Astrocyte (in vitro differentiated cells and primary cell): ENCODE results near the gene BICC1. TPM values are rescaled to one million over a fixed set of nuclear protein-coding genes. Genes with fewer than 3 reads are reported as not detected.

Source experiments
- DNase-seq: peaks from one replicate; pipeline ENCODE4 v3.0.0-alpha.2; 2010; ENCODE audit warnings: low read depth
- FAIRE-seq: peaks from 2 replicates; lab custom pipeline; 2011; peaks lifted over from hg19 to GRCh38; lab: Jason Lieb, UNC
- H2AFZ ChIP-seq: 2 replicates; pipeline ENCODE4 v1.6.0; 2012; ENCODE audit warnings: low read depth, low read length, inconsistent platforms
- H3K27ac ChIP-seq: 2 replicates; pipeline ENCODE4 v1.5.1; 2011; ENCODE audit warnings: low read depth, low read length, inconsistent platforms
- H3K27me3 ChIP-seq: 2 replicates; pipeline ENCODE4 v1.6.0; 2011; ENCODE audit warnings: low read length, inconsistent platforms; ENCODE audit not compliant: insufficient read depth
- H3K36me3 ChIP-seq: 2 replicates; pipeline ENCODE4 v1.5.1; 2011; ENCODE audit warnings: low read length, inconsistent platforms; ENCODE audit not compliant: insufficient read depth
- H3K4me1 ChIP-seq: 2 replicates; pipeline ENCODE4 v1.5.1; 2011; ENCODE audit warnings: low read length, inconsistent platforms; ENCODE audit not compliant: insufficient read depth
- H3K4me2 ChIP-seq: 2 replicates; pipeline ENCODE4 v1.6.0; 2012; ENCODE audit warnings: low read length, inconsistent platforms
- H3K4me3 ChIP-seq: 2 replicates; pipeline ENCODE4 v1.5.1; 2011; ENCODE audit warnings: low read depth, mild to moderate bottlenecking, low read length, inconsistent platforms; ENCODE audit not compliant: insufficient read depth
- H3K79me2 ChIP-seq: 2 replicates; pipeline ENCODE4 v1.6.0; 2012; ENCODE audit warnings: mild to moderate bottlenecking, low read length, inconsistent platforms; ENCODE audit not compliant: insufficient read depth
- H3K9ac ChIP-seq: 2 replicates; pipeline ENCODE4 v1.6.0; 2012; ENCODE audit warnings: mild to moderate bottlenecking, low read length, inconsistent platforms
- H3K9me3 ChIP-seq: 2 replicates; pipeline ENCODE4 v1.5.1; 2012; ENCODE audit warnings: low read depth, mild to moderate bottlenecking, low read length, inconsistent platforms; ENCODE audit not compliant: insufficient read depth
- H4K20me1 ChIP-seq: 2 replicates; pipeline ENCODE4 v1.6.0; 2012; ENCODE audit warnings: low read length, inconsistent platforms; ENCODE audit not compliant: insufficient read depth
- H3K27ac Mint-ChIP-seq: one replicate; pipeline ENCODE4 v1.8.0; 2021; ENCODE audit warnings: mild to moderate bottlenecking, mixed read lengths; ENCODE audit not compliant: unreplicated experiment
- H3K27me3 Mint-ChIP-seq: one replicate; pipeline ENCODE4 v1.8.0; 2021; ENCODE audit warnings: low read depth, mixed read lengths; ENCODE audit not compliant: unreplicated experiment
- H3K36me3 Mint-ChIP-seq: one replicate; pipeline ENCODE4 v1.8.0; 2021; ENCODE audit warnings: low read depth, mixed read lengths; ENCODE audit not compliant: unreplicated experiment
- H3K4me1 Mint-ChIP-seq: one replicate; pipeline ENCODE4 v1.8.0; 2021; ENCODE audit warnings: low read depth, mixed read lengths; ENCODE audit not compliant: unreplicated experiment
- H3K4me3 Mint-ChIP-seq: one replicate; pipeline ENCODE4 v1.8.0; 2021; ENCODE audit warnings: mild to moderate bottlenecking, moderate library complexity, mixed read lengths; ENCODE audit not compliant: unreplicated experiment
- H3K9me3 Mint-ChIP-seq: one replicate; pipeline ENCODE4 v1.8.0; 2021; ENCODE audit warnings: mild to moderate bottlenecking, mixed read lengths; ENCODE audit not compliant: unreplicated experiment
- EZH2 ChIP-seq: IDR thresholded peaks from 2 replicates; pipeline ENCODE4 v1.6.1; 2012; ENCODE audit warnings: mild to moderate bottlenecking, low read length, inconsistent platforms; ENCODE audit not compliant: insufficient read depth
- total RNA-seq: library from RNA; stranded (reverse); gene quantifications from 2 replicates; pipeline ENCODE4 v1.2.1, GENCODE V29; 2021
- TF ChIP-seq, protein P1 (sequence below): IDR thresholded peaks from 2 replicates; pipeline ENCODE4 v1.5.1; 2011; ENCODE audit warnings: low read depth, mild to moderate bottlenecking, inconsistent platforms, low read length, moderate library complexity; ENCODE audit not compliant: insufficient read depth

The BICC1 gene
- total RNA-seq, 1 donor from 2014 or later, result 23.0 TPM

DNA sequence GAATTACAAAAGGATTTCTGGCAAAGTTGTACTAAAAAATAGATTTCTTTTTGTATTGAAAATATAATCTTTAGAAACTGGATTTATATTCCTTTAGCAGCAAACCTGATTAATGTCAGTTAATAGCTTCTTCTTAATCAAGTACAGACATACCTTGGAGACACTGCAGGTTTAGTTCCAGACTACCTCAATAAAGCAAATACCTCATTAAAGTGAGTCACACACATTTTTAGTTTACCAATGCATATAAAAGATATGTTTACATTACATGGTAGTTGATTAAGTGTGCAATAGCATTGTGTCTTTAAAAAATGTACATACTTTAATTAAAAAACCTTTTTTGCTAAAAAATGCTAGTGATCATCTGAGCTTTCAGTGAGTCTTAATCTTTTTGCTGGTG is 215.0 kb downstream of the BICC1 start:
- no peaks in the 10 kb centered on the region for H3K27me3 Mint-ChIP-seq
- H3K4me1 Mint-ChIP-seq, result peaks cover 12% of the 10 kb centered on the region
- Histone ChIP-seq H3K9ac (no peak overlapping the region), H3K4me2 (no peak overlapping the region), H3K27me3 (no peaks in the 10 kb centered on the region), H3K4me3 (no peak overlapping the region), H3K79me2 (peaks cover 29% of the 10 kb centered on the region), H3K9me3 (no peaks in the 10 kb centered on the region), H2AFZ (no peak overlapping the region), H3K4me1 (no peaks in the 10 kb centered on the region), H4K20me1 (peaks cover 19% of the 10 kb centered on the region), H3K27ac (no peak overlapping the region), H3K36me3 (no peaks in the 10 kb centered on the region)
- peaks cover 20% of the 10 kb centered on the region for H3K9me3 Mint-ChIP-seq
- H3K36me3 Mint-ChIP-seq, result peaks cover 21% of the 10 kb centered on the region
- no peak overlapping the region for H3K4me3 Mint-ChIP-seq
- no peak for DNase-seq
- H3K27ac Mint-ChIP-seq, result no peak overlapping the region
- FAIRE-seq, result no peak
- TF ChIP-seq, protein P1, sequence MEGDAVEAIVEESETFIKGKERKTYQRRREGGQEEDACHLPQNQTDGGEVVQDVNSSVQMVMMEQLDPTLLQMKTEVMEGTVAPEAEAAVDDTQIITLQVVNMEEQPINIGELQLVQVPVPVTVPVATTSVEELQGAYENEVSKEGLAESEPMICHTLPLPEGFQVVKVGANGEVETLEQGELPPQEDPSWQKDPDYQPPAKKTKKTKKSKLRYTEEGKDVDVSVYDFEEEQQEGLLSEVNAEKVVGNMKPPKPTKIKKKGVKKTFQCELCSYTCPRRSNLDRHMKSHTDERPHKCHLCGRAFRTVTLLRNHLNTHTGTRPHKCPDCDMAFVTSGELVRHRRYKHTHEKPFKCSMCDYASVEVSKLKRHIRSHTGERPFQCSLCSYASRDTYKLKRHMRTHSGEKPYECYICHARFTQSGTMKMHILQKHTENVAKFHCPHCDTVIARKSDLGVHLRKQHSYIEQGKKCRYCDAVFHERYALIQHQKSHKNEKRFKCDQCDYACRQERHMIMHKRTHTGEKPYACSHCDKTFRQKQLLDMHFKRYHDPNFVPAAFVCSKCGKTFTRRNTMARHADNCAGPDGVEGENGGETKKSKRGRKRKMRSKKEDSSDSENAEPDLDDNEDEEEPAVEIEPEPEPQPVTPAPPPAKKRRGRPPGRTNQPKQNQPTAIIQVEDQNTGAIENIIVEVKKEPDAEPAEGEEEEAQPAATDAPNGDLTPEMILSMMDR, result no peak
- no peak for TF ChIP-seq EZH2

DNA sequence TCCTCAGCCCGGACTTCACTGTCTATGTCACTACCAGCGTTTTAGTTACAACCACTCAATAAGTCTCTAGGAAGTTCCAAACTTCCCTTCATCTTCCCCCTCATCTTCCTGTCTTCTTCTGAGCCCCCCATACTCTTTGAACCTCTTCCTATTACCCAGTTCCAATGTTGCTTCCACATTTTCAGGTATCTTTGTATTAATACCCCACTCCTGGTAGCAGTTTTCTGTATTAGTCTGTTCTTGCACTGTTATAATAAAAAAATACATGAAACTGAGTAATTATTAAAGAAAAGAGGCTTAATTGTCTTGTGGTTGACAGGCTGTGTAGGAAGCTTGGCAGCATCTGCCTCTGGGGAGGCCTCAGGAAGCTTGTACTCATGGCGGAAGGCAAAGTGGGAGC is 218.6 kb downstream of the BICC1 start:
- Mint-ChIP-seq H3K27ac (no peak overlapping the region), H3K9me3 (peaks cover 20% of the 10 kb centered on the region), H3K4me1 (peaks cover 2% of the 10 kb centered on the region), H3K36me3 (peaks cover 21% of the 10 kb centered on the region), H3K4me3 (no peak overlapping the region), H3K27me3 (no peaks in the 10 kb centered on the region)
- H3K4me2 ChIP-seq, result no peak overlapping the region
- no peak overlapping the region for H3K9ac ChIP-seq
- FAIRE-seq, result no peak
- H3K9me3 ChIP-seq, result no peaks in the 10 kb centered on the region
- H4K20me1 ChIP-seq, result peaks cover 19% of the 10 kb centered on the region
- no peak overlapping the region for H2AFZ ChIP-seq
- TF ChIP-seq EZH2, result no peak
- TF ChIP-seq, protein P1, result no peak
- peaks cover 14% of the 10 kb centered on the region for H3K79me2 ChIP-seq
- peaks cover 8% of the 10 kb centered on the region for H3K4me1 ChIP-seq
- no peak overlapping the region for H3K4me3 ChIP-seq
- H3K36me3 ChIP-seq, result no peaks in the 10 kb centered on the region
- no peak overlapping the region for H3K27ac ChIP-seq
- DNase-seq, result no peak
- no peaks in the 10 kb centered on the region for H3K27me3 ChIP-seq

DNA sequence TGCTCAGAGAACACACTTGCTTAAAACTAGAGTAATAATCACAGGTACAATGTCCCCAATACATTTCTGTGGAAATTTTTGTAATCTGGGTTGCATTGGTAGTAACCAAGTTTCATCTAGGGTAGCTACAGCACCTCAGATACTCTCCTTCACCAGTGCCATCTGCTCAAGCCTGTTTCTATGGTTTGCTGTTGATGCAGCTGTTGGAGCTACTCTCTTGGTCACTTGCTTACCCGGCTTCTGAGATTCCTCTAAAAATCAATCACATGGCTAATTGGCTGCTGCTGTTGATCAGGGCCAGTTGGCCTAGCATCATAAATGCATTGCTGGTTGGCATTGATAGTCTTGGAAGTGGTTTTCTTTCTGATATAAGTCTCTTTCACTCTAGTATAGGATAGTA is 220.8 kb downstream of the BICC1 start:
- H3K9me3 ChIP-seq, result no peaks in the 10 kb centered on the region
- TF ChIP-seq, protein P1, result no peak
- no peak for TF ChIP-seq EZH2
- no peak overlapping the region for H3K27ac Mint-ChIP-seq
- no peak overlapping the region for H3K9ac ChIP-seq
- H3K79me2 ChIP-seq, result peaks cover 14% of the 10 kb centered on the region
- no peaks in the 10 kb centered on the region for H3K27me3 Mint-ChIP-seq
- H3K27ac ChIP-seq, result no peak overlapping the region
- no peak overlapping the region for H2AFZ ChIP-seq
- H3K4me2 ChIP-seq, result no peak overlapping the region
- H3K36me3 Mint-ChIP-seq, result peaks cover 21% of the 10 kb centered on the region
- peaks cover 8% of the 10 kb centered on the region for H3K4me1 ChIP-seq
- peaks cover 19% of the 10 kb centered on the region for H4K20me1 ChIP-seq
- DNase-seq, result no peak
- H3K4me3 ChIP-seq, result no peak overlapping the region
- no peak overlapping the region for H3K4me3 Mint-ChIP-seq
- no peaks in the 10 kb centered on the region for H3K36me3 ChIP-seq
- H3K27me3 ChIP-seq, result no peaks in the 10 kb centered on the region
- peaks cover 2% of the 10 kb centered on the region for H3K4me1 Mint-ChIP-seq
- H3K9me3 Mint-ChIP-seq, result peaks cover 20% of the 10 kb centered on the region
- no peak for FAIRE-seq
